H1 (cell line): ENCODE data around the gene SUOX. TPM values are rescaled to one million over a fixed set of nuclear protein-coding genes. Genes with fewer than 3 reads are reported as not detected.
"Not testable (repeated sequence)": the region's sequence is repeated elsewhere in the genome, so short reads cannot be mapped to it uniquely, and the experiment has no call there.

ENCODE experiments used
- CTCF ChIA-PET: fragments of 300-600 bp; sonication (Branson Sonifier 250); formaldehyde crosslinking; loops from one replicate; lab custom pipeline; 2021; ENCODE audit not compliant: partially characterized antibody; lab: Charles Lee
- POLR2A ChIA-PET: fragments of 300-600 bp; sonication (Branson Sonifier 250); formaldehyde crosslinking; loops from one replicate; lab custom pipeline; 2021; ENCODE audit warnings: inconsistent platforms; ENCODE audit not compliant: partially characterized antibody; lab: Charles Lee
- DNase-seq, 2 experiments: peaks; one replicate each; pipeline versions ENCODE4 v3.0.0 to v3.0.0-alpha.2; 2010 to 2022; ENCODE audit warnings: low spot score in 2 of 2, low read depth in 1 of 2, mixed read lengths in 1 of 2
- FAIRE-seq: peaks from 2 replicates; lab custom pipeline; 2011; peaks lifted over from hg19 to GRCh38; lab: Jason Lieb, UNC
- H2AFZ ChIP-seq: 2 replicates; pipeline ENCODE4 v1.8.1; 2012; ENCODE audit warnings: low read length, inconsistent platforms
- H2AK5ac ChIP-seq: 2 replicates; pipeline ENCODE4 v1.6.1; 2013; ENCODE audit warnings: low read depth, low read length
- H2BK120ac ChIP-seq: replicated peaks from 2 replicates; pipeline ENCODE3; 2013; ENCODE audit warnings: low read depth, low read length, inconsistent platforms
- H2BK12ac ChIP-seq: 2 replicates; pipeline ENCODE4 v1.6.1; 2013; ENCODE audit warnings: low read depth, low read length
- H2BK15ac ChIP-seq: 2 replicates; pipeline ENCODE4 v1.6.1; 2013; ENCODE audit warnings: low read length
- H2BK20ac ChIP-seq: 2 replicates; pipeline ENCODE4 v1.6.1; 2013; ENCODE audit warnings: low read length
- H2BK5ac ChIP-seq: 2 replicates; pipeline ENCODE4 v1.6.1; 2013; ENCODE audit warnings: low read depth, low read length
- H3K14ac ChIP-seq: 2 replicates; pipeline ENCODE4 v1.6.1; 2013; ENCODE audit warnings: inconsistent platforms; ENCODE audit not compliant: insufficient read length
- H3K18ac ChIP-seq: 2 replicates; pipeline ENCODE4 v1.6.1; 2013; ENCODE audit warnings: low read length; ENCODE audit errors: extremely low read depth
- H3K23ac ChIP-seq: 2 replicates; pipeline ENCODE4 v1.6.1; 2013; ENCODE audit warnings: inconsistent platforms; ENCODE audit not compliant: insufficient read length
- H3K23me2 ChIP-seq: 2 replicates; pipeline ENCODE4 v1.6.1; 2013; ENCODE audit warnings: low read depth, low read length
- H3K27ac ChIP-seq: 2 replicates; pipeline ENCODE4 v1.6.1; 2011; ENCODE audit warnings: low read depth, low read length, inconsistent platforms
- H3K27me3 ChIP-seq, 4 experiments: replicated peaks in 1 of 4; 1 replicate in 1 of 4; 2 replicates in 3 of 4; pipeline versions ENCODE4 v1.6.1 to v1.8.1; 2011 to 2013; ENCODE audit warnings: low read length in 3 of 4, mild to moderate bottlenecking in 3 of 4, inconsistent platforms in 2 of 4, mixed read lengths in 2 of 4, moderate library complexity in 1 of 4; ENCODE audit not compliant: control insufficient read depth in 3 of 4, insufficient read depth in 3 of 4; ENCODE audit errors: extremely low read depth in 1 of 4
- H3K36me3 ChIP-seq, 4 experiments: 2 replicates each; pipeline versions ENCODE4 v1.6.1 to v1.8.1; 2011 to 2013; ENCODE audit warnings: mild to moderate bottlenecking in 4 of 4, low read length in 3 of 4, moderate library complexity in 2 of 4, control low read depth in 1 of 4, inconsistent platforms in 1 of 4; ENCODE audit not compliant: insufficient read depth in 4 of 4, control insufficient read depth in 2 of 4
- H3K4ac ChIP-seq: replicated peaks from 2 replicates; pipeline ENCODE3; 2013; ENCODE audit warnings: low read length, low read depth, mixed read lengths, inconsistent platforms; ENCODE audit not compliant: insufficient read length
- H3K4me1 ChIP-seq, 4 experiments: replicated peaks in 1 of 4; 1 replicate in 1 of 4; 2 replicates in 3 of 4; pipeline versions ENCODE4 v1.6.1 to v1.8.1; 2011 to 2013; ENCODE audit warnings: low read length in 3 of 4, inconsistent platforms in 2 of 4, mixed read lengths in 1 of 4; ENCODE audit not compliant: insufficient read depth in 4 of 4, control insufficient read depth in 3 of 4
- H3K4me2 ChIP-seq, 2 experiments: 2 replicates each; pipeline versions ENCODE4 v1.6.1 to v1.8.1; 2011 to 2013; ENCODE audit warnings: low read depth in 2 of 2, low read length in 2 of 2, control low read depth in 1 of 2, inconsistent platforms in 1 of 2, mild to moderate bottlenecking in 1 of 2; ENCODE audit not compliant: insufficient read depth in 1 of 2
- H3K4me3 ChIP-seq, 4 experiments: fragments of 200-600, 300-600 bp in 1 of 4; sonication (generic), shearing (Covaris generic), sonication (Bioruptor Twin) in 1 of 4; 2 replicates each; pipeline versions ENCODE4 v1.5.1 to v1.8.1; 2011 to 2016; ENCODE audit warnings: low read length in 4 of 4, low read depth in 3 of 4, control low read depth in 2 of 4, inconsistent platforms in 2 of 4, mild to moderate bottlenecking in 2 of 4, mixed read lengths in 1 of 4, moderate library complexity in 1 of 4; ENCODE audit not compliant: insufficient read depth in 2 of 4; ENCODE audit errors: extremely low read depth in 1 of 4
- H3K56ac ChIP-seq: replicated peaks from 2 replicates; pipeline ENCODE3; 2013; ENCODE audit warnings: low read depth, mild to moderate bottlenecking, mixed read lengths, low read length, inconsistent platforms; ENCODE audit not compliant: insufficient read length
- H3K79me1 ChIP-seq: 2 replicates; pipeline ENCODE4 v1.6.1; 2013; ENCODE audit warnings: low read depth, low read length, control low read depth
- H3K79me2 ChIP-seq, 2 experiments: 2 replicates each; pipeline versions ENCODE4 v1.6.1 to v1.8.1; 2012 to 2013; ENCODE audit warnings: low read length in 2 of 2, mild to moderate bottlenecking in 2 of 2, inconsistent platforms in 1 of 2; ENCODE audit not compliant: insufficient read depth in 2 of 2, control insufficient read depth in 1 of 2
- H3K9ac ChIP-seq, 4 experiments: replicated peaks in 1 of 4; 1 replicate in 1 of 4; 2 replicates in 3 of 4; pipeline versions ENCODE4 v1.6.1 to v1.8.1; 2011 to 2013; ENCODE audit warnings: low read depth in 3 of 4, low read length in 3 of 4, control low read depth in 2 of 4, mild to moderate bottlenecking in 2 of 4, moderate library complexity in 2 of 4, inconsistent platforms in 1 of 4; ENCODE audit errors: extremely low read depth in 1 of 4
- H3K9me3 ChIP-seq, 2 experiments: 2 replicates each; pipeline versions ENCODE4 v1.6.1 to v1.8.1; 2012 to 2013; ENCODE audit warnings: mild to moderate bottlenecking in 2 of 2, moderate library complexity in 2 of 2, control low read depth in 1 of 2, inconsistent platforms in 1 of 2, low read depth in 1 of 2, low read length in 1 of 2, mixed read lengths in 1 of 2; ENCODE audit not compliant: insufficient read depth in 2 of 2
- H4K20me1 ChIP-seq, 2 experiments: replicated peaks in 1 of 2; 2 replicates each; pipeline versions ENCODE3 to v1.8.1; 2011 to 2013; ENCODE audit warnings: inconsistent platforms in 2 of 2, low read length in 2 of 2, mild to moderate bottlenecking in 1 of 2; ENCODE audit not compliant: insufficient read depth in 2 of 2, control insufficient read depth in 1 of 2
- H4K5ac ChIP-seq: 2 replicates; pipeline ENCODE4 v1.6.1; 2013; ENCODE audit warnings: low read length, low read depth, mixed read lengths, inconsistent platforms; ENCODE audit not compliant: insufficient read length
- H4K8ac ChIP-seq: 2 replicates; pipeline ENCODE4 v1.8.0; 2013; ENCODE audit warnings: mild to moderate bottlenecking, moderate library complexity, low read length, inconsistent platforms; ENCODE audit not compliant: insufficient read depth; ENCODE audit errors: extremely low read depth
- H4K91ac ChIP-seq: replicated peaks from 2 replicates; pipeline ENCODE3; 2013; ENCODE audit warnings: low read length, mixed read lengths, inconsistent platforms; ENCODE audit not compliant: insufficient read length
- WGBS, 2 experiments: shearing (Covaris generic) in 1 of 2; methylation state at CpG; one replicate each; pipeline versions ENCODE4 v1.1.6 to v1.1.7; 2013 to 2015; ENCODE audit warnings: low lambda C conversion rate in 2 of 2, mixed read lengths in 2 of 2, inconsistent platforms in 1 of 2, low coverage in 1 of 2, missing lambda C conversion rate in 1 of 2; ENCODE audit not compliant: insufficient replicate concordance in 2 of 2, insufficient coverage in 1 of 2, insufficient read length in 1 of 2; ENCODE audit errors: extremely low coverage in 1 of 2, missing lambda C conversion rate in 1 of 2; 5-methylcytosine and 5-hydroxymethylcytosine counted together
- polyA plus RNA-seq, 7 experiments: library from polyadenylated mRNA; depleted of rRNA in 3 of 7; stranded (reverse) in 5 of 7; unstranded in 2 of 7; fragments of >200 nt in 5 of 7; fragments of 200-250 nt in 2 of 7; gene quantifications; 1 replicate in 5 of 7; 2 replicates in 1 of 7; 4 replicates in 1 of 7; pipeline versions ENCODE4 v1.2.1 to v1.2.3, GENCODE V29; 2011 to 2013; ENCODE audit warnings: missing spikeins in 2 of 7, mixed read lengths in 2 of 7
- total RNA-seq: library from RNA; stranded (reverse); fragmentation: NEBNext Ultra II Directional; extraction: Animal tissue kit (Norgen Biotek cat#: 25700); gene quantifications from 2 replicates; pipeline ENCODE4 v1.2.1, GENCODE V29; 2021

Gene SUOX
- total and polyA plus RNA-seq, 2 of the 8 experiments (the other 6 are each of a cell fraction or from before 2014, with no cell fraction given): 22.5 to 31.3 TPM

DNA sequence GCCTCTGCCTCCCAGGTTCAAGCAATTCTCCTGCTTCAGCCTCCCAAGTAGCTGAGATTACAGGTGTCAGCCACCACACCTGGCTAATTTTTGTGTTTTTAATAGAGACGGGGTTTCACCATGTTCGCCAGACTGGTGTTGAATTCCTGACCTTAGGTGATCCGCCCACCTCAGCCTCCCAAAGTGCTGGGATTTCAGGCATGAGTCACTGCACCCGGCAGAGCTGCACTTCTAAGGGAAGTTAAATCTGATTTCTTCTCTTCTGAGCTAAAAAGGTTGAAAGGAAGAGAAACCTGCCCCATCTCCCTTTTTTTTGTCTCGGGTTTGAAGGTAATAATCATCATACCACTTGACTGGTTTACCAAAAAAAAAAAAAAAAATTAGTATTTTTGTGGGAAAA is 15.2 kb upstream of the SUOX start:
- H3K27me3 ChIP-seq, H3K23me2 ChIP-seq, H2BK12ac ChIP-seq, H2AFZ ChIP-seq, H2BK120ac ChIP-seq, H3K56ac ChIP-seq, H3K18ac ChIP-seq, H3K4me3 ChIP-seq, H2BK5ac ChIP-seq, H2AK5ac ChIP-seq, H3K4ac ChIP-seq, H3K79me1 ChIP-seq, H4K91ac ChIP-seq, FAIRE-seq, H3K14ac ChIP-seq, H2BK20ac ChIP-seq, H4K20me1 ChIP-seq, H3K4me2 ChIP-seq, H4K5ac ChIP-seq, DNase-seq, H4K8ac ChIP-seq, H3K9me3 ChIP-seq, H2BK15ac ChIP-seq, H3K27ac ChIP-seq, H3K9ac ChIP-seq, H3K23ac ChIP-seq, H3K4me1 ChIP-seq: not testable (repeated sequence)
- 90% methylated on average over 4 of the region's 5 CpGs; no CpG with 5 or more reads in 1 of the 2 experiments for WGBS, 2 experiments
- peaks cover 0 to 13% of the 10 kb centered on the region in 2 experiments; a peak in 2 of 4 replicates for H3K79me2 ChIP-seq
- ChIA-PET CTCF (interaction anchor here (0.6 to 3.5 kb wide), 8 partner anchors 9 to 1081 kb away, joined by 3 to 21 read pairs (median 3); no protein-coding TSS in a partner anchor), POLR2A (interaction anchor here (1.1 to 4.3 kb wide), 4 partner anchors 10 to 152 kb away, joined by 3 to 24 read pairs (median 4); partner anchors contain the start of genes PMEL and SUOX)
- peaks cover 0 to 27% (median 1%) of the 10 kb centered on the region in 4 experiments; a peak in 5 of 8 replicates for H3K36me3 ChIP-seq
